GM10266 (cell line): Measurements from ENCODE around the gene TPSAB1.

Experiments used
- DNase-seq: peaks from one replicate; pipeline ENCODE4 v3.0.0; 2012; ENCODE audit errors: extremely low spot score
- TF ChIP-seq, protein P1 (sequence below): IDR thresholded peaks from 2 replicates; pipeline ENCODE4 v1.5.1; 2012; ENCODE audit warnings: mild to moderate bottlenecking, low read depth; ENCODE audit not compliant: control insufficient read depth, insufficient read depth; ENCODE audit errors: missing control alignments

Gene TPSAB1

DNA sequence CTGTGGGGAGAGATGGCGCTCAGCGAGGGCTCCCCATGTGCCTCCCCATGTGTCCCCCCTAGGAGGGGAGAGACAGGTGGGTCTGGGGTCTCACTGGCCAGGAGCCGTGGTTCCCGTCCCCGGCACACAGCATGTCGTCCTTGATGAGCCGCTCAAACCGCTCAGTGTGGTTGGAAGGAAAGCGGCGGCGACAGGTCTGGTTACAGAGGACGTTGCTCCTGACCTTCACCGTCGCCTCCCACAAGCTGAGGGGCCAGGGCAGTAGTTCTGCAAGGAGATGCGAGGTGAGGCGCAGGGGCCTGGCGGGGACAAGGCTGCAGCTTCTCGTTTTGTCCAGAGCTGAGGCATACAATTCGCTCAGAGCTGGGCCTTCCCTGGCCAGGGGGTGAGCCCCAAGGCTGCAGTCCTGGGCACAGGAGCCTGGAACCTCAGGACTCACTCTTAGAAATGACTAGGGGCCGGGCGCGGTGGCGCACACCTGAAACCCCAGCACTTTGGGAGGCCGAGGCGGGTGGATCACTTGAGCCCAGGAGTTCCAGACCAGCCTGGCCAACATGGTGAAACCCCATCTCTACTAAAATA lies 46.1 kb downstream of the TPSAB1 start:
- DNase-seq = no peak
- TF ChIP-seq, protein P1, sequence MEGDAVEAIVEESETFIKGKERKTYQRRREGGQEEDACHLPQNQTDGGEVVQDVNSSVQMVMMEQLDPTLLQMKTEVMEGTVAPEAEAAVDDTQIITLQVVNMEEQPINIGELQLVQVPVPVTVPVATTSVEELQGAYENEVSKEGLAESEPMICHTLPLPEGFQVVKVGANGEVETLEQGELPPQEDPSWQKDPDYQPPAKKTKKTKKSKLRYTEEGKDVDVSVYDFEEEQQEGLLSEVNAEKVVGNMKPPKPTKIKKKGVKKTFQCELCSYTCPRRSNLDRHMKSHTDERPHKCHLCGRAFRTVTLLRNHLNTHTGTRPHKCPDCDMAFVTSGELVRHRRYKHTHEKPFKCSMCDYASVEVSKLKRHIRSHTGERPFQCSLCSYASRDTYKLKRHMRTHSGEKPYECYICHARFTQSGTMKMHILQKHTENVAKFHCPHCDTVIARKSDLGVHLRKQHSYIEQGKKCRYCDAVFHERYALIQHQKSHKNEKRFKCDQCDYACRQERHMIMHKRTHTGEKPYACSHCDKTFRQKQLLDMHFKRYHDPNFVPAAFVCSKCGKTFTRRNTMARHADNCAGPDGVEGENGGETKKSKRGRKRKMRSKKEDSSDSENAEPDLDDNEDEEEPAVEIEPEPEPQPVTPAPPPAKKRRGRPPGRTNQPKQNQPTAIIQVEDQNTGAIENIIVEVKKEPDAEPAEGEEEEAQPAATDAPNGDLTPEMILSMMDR = no peak

- DNase-seq = no peak
- TF ChIP-seq, protein P1 = no peak
These were observed 47.6 kb downstream of the TPSAB1 start for GRCh38 chr16:1287982-1288670.

- TF ChIP-seq, protein P1 = no peak
These were observed 48.4 kb downstream of the TPSAB1 start for GRCh38 chr16:1288813-1289476.

DNA sequence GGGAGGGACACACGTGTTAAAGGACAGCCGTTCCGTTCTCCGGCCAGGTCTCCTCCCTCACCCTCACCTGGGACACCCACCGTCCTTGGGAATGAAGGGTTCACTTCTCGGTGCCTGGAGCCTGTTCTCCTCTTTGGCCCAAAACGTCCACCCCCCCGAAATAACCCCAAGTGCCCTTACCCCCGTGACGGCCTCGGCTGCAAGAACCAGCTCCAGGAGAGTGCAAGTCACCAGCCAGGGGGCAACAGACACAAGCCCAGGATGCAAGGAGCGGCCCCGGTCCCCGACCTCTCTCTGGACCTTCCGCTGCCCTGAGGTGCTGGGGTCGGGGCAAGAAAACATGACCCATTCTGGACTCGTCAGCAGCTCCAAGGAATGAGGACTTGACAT lies 49.0 kb downstream of the TPSAB1 start:
- no peak for DNase-seq
- TF ChIP-seq, protein P1 = no peak

More at GRCh38 chr16:1288813-1289476, 48.4 kb downstream of the TPSAB1 start:
- DNase-seq = no peak

DNA sequence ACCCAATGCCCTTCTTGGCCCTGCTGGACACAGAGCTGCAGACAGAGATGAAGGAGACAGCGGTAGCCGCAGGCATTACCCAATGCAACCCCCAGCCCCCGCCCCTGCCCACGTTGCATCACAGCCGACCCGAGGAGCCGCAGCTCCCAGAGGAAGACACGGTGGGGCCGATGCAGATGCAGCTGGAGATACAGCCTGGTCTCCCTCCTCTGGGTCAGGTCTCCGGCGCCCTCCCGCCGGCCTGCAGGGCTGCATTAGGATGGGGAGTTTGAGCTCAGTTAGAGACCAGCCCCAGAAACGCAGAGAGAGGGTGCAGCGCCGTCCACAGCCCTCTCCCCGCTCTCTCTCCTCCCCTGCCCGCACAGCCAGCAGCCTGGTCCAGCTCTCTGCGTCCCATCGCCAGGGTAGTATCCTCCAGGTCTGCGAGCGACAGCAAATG lies 49.6 kb downstream of the TPSAB1 start:
- no peak for DNase-seq
- TF ChIP-seq, protein P1 = no peak

DNA sequence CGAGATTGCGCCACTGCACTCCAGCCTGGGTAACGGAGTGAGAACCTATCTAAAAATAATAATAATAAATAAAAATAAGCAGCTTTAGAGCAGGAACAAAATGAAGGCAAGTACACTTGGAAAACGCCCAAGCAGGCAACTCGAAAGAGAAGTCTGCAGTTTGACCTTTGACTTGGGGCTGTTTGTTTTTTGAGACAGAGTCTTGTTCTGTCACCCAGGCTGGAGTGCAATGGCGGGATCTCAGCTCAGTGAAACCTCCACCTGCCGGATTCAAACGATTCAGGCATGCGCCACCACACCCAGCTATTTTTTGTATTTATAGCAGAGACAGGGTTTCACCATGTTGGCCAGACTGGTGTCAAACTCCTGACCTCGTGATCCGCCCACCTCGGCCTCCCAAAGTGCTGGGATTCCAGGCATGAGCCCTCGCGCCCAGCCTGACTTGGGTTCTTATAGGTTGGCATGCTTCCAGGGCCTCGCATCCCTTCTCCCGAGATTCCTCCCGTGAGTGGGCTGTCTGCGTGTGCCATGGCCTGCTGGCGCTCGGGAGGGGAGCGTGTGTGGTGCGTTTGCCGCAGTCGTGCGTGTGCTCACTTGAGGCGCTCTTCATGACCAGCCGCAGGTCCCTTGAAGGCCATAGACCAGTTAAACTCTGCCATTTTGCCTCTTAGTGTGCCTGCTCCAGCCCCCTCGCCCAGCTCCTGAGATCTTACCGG lies 50.5 kb downstream of the TPSAB1 start:
- TF ChIP-seq, protein P1 = no peak
- no peak for DNase-seq
